ENCODE results near the gene LAGE3.

Gene LAGE3

DNA sequence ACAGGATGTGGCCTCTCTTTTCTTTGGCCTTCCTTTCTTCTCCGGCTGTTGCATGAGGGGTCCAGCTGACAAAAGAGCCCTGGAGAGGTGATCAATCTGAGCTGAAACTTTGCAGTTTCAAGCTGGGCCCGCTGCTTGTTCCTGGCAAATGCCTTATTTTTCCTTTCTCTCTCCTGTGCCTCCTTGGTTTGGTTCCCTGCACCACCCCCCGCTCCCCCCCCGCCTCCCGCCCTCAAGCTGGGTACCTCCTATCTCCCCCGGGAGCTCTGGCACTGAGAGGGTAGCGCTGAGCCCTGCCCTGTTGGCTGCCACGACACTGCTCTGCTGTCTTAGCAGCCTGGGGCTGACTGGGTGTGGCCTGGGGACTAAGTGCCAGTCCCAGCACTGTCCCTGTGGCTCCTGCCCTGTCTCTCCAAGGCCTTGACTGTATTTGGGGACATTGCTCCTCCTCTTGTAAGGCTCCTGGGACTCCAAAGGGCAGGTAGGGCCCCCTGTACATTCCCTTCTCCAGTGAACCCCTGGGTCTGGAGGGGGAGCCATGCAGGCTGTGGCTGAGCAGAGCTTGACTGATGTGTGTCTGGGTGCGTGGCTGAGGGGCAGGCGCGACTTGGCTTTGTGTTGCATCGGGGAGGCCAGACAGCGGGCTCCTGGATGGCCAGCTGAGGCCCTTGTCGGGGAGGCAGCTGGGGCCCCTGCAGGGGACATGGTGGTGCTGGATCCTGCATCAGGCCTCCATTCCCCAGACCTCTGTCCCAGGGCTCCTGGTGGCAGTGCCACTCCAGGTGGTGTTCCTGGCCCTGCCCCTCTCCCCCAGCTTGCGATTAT lies 19.9 kb downstream of the LAGE3 start:
- no peak for DNase-seq (ENCODE audit: low read depth)
- in situ Hi-C loops (cut with HindIII; ENCODE audit: low sequenced_read_pairs): no loop called here
- peak overlapping the region; percentile 69 for H3K4me3 ChIP-seq (ENCODE audit: low read depth, low read length)
- TF ChIP-seq, protein P1, sequence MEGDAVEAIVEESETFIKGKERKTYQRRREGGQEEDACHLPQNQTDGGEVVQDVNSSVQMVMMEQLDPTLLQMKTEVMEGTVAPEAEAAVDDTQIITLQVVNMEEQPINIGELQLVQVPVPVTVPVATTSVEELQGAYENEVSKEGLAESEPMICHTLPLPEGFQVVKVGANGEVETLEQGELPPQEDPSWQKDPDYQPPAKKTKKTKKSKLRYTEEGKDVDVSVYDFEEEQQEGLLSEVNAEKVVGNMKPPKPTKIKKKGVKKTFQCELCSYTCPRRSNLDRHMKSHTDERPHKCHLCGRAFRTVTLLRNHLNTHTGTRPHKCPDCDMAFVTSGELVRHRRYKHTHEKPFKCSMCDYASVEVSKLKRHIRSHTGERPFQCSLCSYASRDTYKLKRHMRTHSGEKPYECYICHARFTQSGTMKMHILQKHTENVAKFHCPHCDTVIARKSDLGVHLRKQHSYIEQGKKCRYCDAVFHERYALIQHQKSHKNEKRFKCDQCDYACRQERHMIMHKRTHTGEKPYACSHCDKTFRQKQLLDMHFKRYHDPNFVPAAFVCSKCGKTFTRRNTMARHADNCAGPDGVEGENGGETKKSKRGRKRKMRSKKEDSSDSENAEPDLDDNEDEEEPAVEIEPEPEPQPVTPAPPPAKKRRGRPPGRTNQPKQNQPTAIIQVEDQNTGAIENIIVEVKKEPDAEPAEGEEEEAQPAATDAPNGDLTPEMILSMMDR (IDR thresholded peaks at IDR 0.05; ENCODE audit: low read depth, low read length, missing control alignments): no peak

DNA sequence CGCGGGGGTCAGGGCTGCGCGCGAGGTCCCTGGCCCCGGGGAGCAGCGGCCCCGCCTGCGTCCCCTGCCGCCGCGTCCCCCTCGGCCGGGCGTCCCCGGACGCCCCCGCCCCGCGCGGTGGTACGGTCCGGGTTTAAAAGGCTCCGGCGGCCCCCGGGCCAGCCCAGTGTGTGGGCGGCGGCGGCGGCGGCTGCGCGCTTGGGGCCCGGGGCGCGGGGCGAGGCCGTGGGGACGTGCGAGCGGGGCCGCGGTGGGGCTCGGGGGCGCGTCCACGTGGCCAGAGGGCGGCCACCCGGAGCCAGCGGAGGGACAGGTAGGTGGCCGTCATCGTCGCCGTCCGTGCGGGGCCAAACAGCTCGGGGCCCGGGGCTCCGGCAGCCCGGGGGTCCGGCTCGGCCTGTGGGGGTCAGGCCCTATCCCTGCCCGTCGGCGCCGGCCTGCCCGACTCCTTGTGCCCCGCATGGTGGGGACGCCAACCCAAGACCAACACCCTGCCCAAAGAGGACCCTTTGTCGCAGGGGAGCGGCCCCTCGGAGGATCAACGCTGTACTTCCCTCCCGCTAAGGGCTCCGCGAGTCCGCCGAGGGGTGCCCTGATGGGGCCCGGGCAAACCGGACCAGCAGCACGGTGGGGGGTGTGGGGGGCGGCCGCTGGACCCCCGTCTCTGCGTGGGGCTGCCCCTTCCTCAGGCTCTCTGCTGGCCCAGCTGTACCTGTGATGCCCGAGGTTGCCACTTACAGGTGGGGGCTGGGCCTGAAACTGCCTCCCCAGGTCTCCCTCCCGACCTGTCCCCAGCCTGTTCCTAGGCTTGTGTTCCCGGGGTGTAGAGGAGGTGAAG lies 20.7 kb downstream of the LAGE3 start, which contains the start of gene PLXNA3:
TSS of gene PLXNA3 (plus strand) at position 166 of the 838 bp plus-strand sequence. CDS start 1,903 bp downstream, outside the sequence.
- peak within 1 kb of the TSS; percentile 69 for H3K4me3 ChIP-seq (ENCODE audit: low read depth, low read length)
- in situ Hi-C loops (cut with HindIII; ENCODE audit: low sequenced_read_pairs): no loop called here
- TF ChIP-seq, protein P1 (IDR thresholded peaks at IDR 0.05; ENCODE audit: low read depth, low read length, missing control alignments): no peak
- no peak for DNase-seq (ENCODE audit: low read depth)

DNA sequence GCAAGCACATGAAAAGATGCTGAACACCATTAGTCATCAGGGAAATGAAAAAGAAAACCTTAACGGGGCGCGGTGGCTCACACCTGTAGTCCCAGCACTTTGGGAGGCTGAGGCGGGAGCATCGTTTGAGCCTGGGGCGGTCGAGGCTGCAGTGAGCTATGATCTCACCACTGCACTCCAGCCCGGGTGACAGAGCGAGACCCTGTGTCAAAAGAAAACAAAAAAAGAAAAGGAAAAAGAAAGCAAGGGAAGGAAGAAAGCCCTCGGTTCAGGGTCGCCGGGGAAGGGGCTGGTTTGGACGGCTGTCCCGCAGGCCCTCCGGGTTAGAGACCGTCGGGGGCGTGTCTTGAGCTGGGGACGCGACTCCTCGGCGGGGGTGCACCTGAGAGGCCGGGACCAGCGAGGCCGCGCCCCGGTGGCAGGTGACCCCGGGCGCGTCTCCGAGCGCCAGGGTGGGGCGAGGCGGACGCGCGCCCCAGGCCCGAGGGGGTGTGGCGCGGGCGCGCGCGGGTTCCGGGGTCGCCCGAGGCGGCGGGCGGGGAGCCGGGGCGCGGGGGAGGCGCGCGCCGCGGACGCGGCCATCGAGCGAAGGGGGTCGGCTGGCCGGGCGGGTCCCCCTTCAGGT lies 21.5 kb downstream of the LAGE3 start:
- in situ Hi-C loops (cut with HindIII; ENCODE audit: low sequenced_read_pairs): no loop called here
- TF ChIP-seq, protein P1 (IDR thresholded peaks at IDR 0.05; ENCODE audit: low read depth, low read length, missing control alignments): no peak
- DNase-seq (ENCODE audit: low read depth): no peak
- peak overlapping the region; percentile 69 for H3K4me3 ChIP-seq (ENCODE audit: low read depth, low read length)

DNA sequence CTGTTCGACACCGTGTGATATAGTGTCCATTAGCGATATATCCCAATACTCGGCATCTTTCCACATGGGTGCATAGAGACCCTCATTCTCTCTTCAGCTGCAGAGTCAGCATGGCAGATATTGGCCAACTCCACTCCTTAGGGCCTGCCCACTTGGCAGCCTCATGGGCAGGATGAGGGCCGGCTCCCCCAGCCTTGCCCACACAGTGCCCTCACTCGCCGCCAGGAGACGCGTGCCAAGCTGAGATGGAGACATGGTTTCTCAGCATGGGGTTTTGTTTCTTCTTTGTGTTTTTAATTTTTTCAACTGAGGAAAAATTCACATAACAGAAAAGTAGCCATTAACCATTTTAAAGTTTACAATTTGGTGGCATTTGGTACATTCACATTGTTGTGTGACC lies 26.3 kb downstream of the LAGE3 start:
- no peak for DNase-seq (ENCODE audit: low read depth)
- TF ChIP-seq, protein P1 (IDR thresholded peaks at IDR 0.05; ENCODE audit: low read depth, low read length, missing control alignments): peak; percentile 4
- in situ Hi-C loops (cut with HindIII; ENCODE audit: low sequenced_read_pairs): no loop called here
- H3K4me3 ChIP-seq (ENCODE audit: low read depth, low read length): no peak overlapping the region

DNA sequence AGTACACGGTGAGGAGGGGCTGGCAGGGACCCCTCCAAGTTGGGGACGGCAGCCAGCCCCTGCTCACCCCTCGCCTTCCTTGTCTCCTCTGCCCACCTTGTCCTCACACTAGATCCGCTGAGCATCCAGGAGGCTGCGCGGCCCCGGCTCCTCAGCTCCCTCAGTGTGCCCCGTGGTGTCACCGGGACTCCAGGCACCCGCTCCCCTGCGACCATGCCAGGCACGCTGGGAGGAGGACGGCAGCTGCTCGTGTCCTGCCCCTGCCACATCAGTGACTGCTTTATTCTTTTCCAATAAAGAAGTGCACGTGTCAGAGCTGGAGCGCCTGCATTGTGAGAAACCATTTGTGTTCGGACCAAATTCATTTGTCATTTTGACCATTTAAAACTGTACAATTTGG lies 28.8 kb downstream of the LAGE3 start:
- in situ Hi-C loops (cut with HindIII; ENCODE audit: low sequenced_read_pairs): no loop called here
- TF ChIP-seq, protein P1 (IDR thresholded peaks at IDR 0.05; ENCODE audit: low read depth, low read length, missing control alignments): no peak

DNA sequence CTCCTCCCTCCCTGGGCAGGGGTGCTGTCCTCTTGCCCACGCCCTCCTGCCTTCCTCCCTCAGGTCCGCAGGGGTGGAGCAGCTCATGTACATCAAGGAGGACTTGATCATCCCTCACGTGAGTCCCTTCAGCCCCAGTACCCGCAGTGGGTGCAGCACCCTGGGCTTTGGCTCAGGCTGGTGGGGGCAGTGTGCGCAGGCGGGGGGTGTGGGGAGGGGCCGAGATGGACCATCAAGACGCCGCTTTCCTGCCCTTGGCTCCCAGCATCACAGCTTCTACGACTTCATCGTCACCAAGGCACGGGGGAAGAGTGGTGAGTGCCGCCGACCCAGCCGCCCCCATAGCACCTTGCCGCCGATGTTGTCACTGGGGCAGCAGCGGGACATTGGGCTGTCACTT lies 29.5 kb downstream of the LAGE3 start:
- no peak overlapping the region for H3K4me3 ChIP-seq (ENCODE audit: low read depth, low read length)
- TF ChIP-seq, protein P1 (IDR thresholded peaks at IDR 0.05; ENCODE audit: low read depth, low read length, missing control alignments): no peak
- no peak for DNase-seq (ENCODE audit: low read depth)
- in situ Hi-C loops (cut with HindIII; ENCODE audit: low sequenced_read_pairs): loop anchor here (5.0 kb wide), 1 partner anchor 38 kb away; the partner anchor contains the start of gene UBL4A

More for the DNA sequence above, 28.8 kb downstream of the LAGE3 start:
- no peak for DNase-seq (ENCODE audit: low read depth)
- no peak overlapping the region for H3K4me3 ChIP-seq (ENCODE audit: low read depth, low read length)

All from astrocyte of the cerebellum (primary cell).